Measurements from ENCODE around the gene CLEC14A. TPM values are rescaled to one million over a fixed set of nuclear protein-coding genes. Genes with fewer than 3 reads are reported as not detected.

The CLEC14A gene
- total RNA-seq, 2 donors from 2014 or later, result 9.9 to 16.8 TPM

- intact Hi-C loops (cut with DNase I), result no loop called here
- H3K27ac ChIP-seq, result no peak overlapping the region
- TF ChIP-seq POLR2A (IDR thresholded peaks at IDR 0.05), result no peak
- TF ChIP-seq, protein P1, sequence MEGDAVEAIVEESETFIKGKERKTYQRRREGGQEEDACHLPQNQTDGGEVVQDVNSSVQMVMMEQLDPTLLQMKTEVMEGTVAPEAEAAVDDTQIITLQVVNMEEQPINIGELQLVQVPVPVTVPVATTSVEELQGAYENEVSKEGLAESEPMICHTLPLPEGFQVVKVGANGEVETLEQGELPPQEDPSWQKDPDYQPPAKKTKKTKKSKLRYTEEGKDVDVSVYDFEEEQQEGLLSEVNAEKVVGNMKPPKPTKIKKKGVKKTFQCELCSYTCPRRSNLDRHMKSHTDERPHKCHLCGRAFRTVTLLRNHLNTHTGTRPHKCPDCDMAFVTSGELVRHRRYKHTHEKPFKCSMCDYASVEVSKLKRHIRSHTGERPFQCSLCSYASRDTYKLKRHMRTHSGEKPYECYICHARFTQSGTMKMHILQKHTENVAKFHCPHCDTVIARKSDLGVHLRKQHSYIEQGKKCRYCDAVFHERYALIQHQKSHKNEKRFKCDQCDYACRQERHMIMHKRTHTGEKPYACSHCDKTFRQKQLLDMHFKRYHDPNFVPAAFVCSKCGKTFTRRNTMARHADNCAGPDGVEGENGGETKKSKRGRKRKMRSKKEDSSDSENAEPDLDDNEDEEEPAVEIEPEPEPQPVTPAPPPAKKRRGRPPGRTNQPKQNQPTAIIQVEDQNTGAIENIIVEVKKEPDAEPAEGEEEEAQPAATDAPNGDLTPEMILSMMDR (IDR thresholded peaks at IDR 0.05), result no peak
- no peaks in the 10 kb centered on the region for H3K36me3 ChIP-seq (replicated peaks in 1 of 2; ENCODE audit: insufficient read depth in 1 of 2, low read depth in 2 of 2)
- 56 to 58% methylated on average over 4 of the region's 4 CpGs for WGBS, 2 donors
- no peak overlapping the region for H3K4me3 ChIP-seq
- no peaks in the 10 kb centered on the region for H3K27me3 ChIP-seq
- DNase-seq (no peak), ATAC-seq (no peak)
- peaks cover 9% of the 10 kb centered on the region for H3K4me1 ChIP-seq
- H3K9me3 ChIP-seq, result no peaks in the 10 kb centered on the region
These were observed 2.2 kb downstream of the CLEC14A start for GRCh38 chr14:38253676-38254075.

DNA sequence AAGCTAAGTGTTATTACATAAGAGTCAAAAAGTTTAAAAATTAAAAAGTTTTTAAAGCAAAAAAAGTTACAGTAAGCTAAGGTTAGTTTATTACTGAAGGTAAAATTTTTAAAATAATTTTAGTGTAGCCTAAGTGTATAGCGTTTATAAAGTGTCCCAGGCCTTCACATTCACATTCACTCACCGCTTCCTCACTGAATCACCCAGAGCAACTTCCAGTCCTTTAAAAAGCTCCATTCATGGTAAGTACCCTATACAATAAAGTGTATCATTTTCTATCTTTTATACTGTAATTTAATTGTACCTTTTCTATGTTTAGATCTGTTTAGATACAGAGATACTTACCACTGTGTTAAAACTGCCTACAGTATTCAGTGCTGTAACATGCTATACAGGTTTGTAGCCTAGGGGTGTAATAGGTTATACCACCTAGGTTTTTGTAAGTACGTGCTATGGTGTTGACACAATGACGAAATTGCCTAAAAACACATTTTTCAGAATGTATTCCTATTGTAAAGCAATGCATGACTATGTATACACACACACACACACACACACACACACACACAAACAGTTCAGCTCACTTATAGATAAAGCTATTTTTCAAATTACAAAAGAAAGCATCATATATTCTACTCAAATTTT, 3.7 kb downstream of the CLEC14A start:
- ATAC-seq (no peak), DNase-seq (no peak)
- peaks cover 9% of the 10 kb centered on the region for H3K4me1 ChIP-seq
- H3K27ac ChIP-seq, result no peak overlapping the region
- no peaks in the 10 kb centered on the region for H3K27me3 ChIP-seq
- H3K4me3 ChIP-seq, result no peak overlapping the region
- H3K36me3 ChIP-seq (replicated peaks in 1 of 2; ENCODE audit: insufficient read depth in 1 of 2, low read depth in 2 of 2), result no peaks in the 10 kb centered on the region
- no peaks in the 10 kb centered on the region for H3K9me3 ChIP-seq
- WGBS, 2 donors, result 72 to 74% methylated on average over 4 of the region's 4 CpGs
- intact Hi-C loops (cut with DNase I), result no loop called here
- TF ChIP-seq POLR2A (IDR thresholded peaks at IDR 0.05), result no peak
- TF ChIP-seq, protein P1 (IDR thresholded peaks at IDR 0.05), result no peak

DNA sequence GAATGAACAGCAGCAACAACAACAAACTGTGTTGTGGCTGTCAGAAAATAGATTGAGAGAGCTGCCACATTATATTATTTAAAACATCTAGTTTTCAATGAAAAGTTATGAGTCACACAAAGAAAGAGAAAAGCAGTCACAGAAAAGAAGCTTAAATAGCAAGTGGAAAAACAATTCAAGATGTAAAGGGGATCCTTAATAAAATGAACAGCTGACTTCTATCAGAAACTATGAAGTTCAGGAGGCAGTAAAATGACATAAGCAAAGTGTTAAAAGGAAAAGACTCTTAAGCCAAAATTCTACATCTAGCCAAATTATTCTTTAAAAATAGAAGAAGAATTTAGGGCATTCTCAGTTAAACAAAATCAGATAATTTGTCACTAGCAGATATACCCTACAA, 5.6 kb downstream of the CLEC14A start:
- ATAC-seq (no peak), DNase-seq (no peak)
- Histone ChIP-seq H3K4me3 (no peak overlapping the region), H3K27ac (no peak overlapping the region), H3K27me3 (no peaks in the 10 kb centered on the region), H3K9me3 (no peaks in the 10 kb centered on the region), H3K4me1 (peaks cover 5% of the 10 kb centered on the region), H3K36me3 (replicated peaks in 1 of 2; ENCODE audit: insufficient read depth in 1 of 2, low read depth in 2 of 2) (no peaks in the 10 kb centered on the region)
- no peak for TF ChIP-seq POLR2A (IDR thresholded peaks at IDR 0.05)
- TF ChIP-seq, protein P1 (IDR thresholded peaks at IDR 0.05), result no peak
- intact Hi-C loops (cut with DNase I), result no loop called here

DNA sequence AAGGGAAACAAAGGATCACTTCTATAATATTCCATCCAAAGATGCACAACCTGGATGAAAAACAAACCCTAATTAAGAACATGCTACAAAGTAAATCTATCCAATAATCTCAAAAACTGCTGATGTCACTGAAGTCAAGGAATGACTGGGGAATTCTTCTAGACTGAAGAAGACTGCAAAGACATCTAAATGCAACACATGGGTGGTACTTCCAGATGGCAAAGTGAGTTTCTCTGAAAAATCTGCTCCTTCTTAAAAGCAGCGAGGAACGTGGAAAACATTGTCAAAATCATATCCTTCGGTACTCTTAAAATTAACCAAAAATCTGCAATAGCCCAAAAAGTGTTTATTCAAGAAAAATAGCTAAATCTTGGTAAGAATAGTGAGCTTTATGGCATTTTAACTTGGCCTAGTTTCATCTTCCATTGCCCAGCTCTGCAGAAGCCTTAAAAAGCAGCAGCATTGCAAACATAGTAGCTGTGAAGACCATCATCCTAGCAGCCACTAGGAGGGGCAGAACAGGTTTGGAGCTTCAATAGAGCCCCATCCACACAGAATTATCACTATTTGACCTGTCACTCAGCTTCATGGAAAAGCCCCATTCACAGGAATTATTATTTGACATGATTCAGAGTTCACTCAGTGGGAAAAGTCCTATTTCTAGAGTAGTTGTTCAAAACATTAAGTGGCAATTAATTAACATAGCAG, 7.4 kb downstream of the CLEC14A start:
- Histone ChIP-seq H3K27ac (no peak overlapping the region), H3K9me3 (no peaks in the 10 kb centered on the region), H3K27me3 (no peaks in the 10 kb centered on the region), H3K36me3 (replicated peaks in 1 of 2; ENCODE audit: insufficient read depth in 1 of 2, low read depth in 2 of 2) (no peaks in the 10 kb centered on the region), H3K4me1 (no peaks in the 10 kb centered on the region), H3K4me3 (no peak overlapping the region)
- TF ChIP-seq, protein P1 (IDR thresholded peaks at IDR 0.05), result no peak
- TF ChIP-seq POLR2A (IDR thresholded peaks at IDR 0.05), result no peak
- WGBS, 2 donors, result 90 to 97% methylated on average over 3 of the region's 3 CpGs
- DNase-seq, result no peak
- ATAC-seq, result no peak
- intact Hi-C loops (cut with DNase I), result no loop called here
